ENCODE data around the gene POLDIP2. TPM values are rescaled to one million over a fixed set of nuclear protein-coding genes. Genes with fewer than 3 reads are reported as not detected.
A peak's percentile ranks its signal among the peaks of the same experiment; 100 is the strongest.

POLDIP2 gene
- total RNA-seq, 1 donor from 2014 or later: 70.4 TPM

DNA sequence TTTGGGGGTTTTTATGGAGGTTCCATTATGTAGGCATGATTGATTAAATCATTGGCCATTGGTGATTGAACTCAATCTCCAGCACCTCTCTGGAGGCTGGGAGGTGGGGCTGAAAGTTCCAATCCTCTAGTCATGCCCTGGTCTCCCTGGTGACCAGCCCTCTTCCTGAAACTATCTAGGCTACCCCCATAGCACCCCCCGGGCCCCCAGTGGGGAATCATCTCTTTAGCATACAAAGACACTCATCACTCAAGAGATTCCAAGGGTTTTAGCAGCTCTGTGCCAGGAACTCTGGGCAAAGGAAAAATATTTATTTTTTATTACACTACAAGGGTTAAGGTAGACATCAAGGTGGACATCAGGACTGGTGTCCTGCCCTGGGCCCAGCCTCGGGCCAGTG, 38.1 kb upstream of the POLDIP2 start:
- no peak overlapping the region for H3K27ac Mint-ChIP-seq (ENCODE audit: unreplicated experiment)
- TF ChIP-seq, protein P1, sequence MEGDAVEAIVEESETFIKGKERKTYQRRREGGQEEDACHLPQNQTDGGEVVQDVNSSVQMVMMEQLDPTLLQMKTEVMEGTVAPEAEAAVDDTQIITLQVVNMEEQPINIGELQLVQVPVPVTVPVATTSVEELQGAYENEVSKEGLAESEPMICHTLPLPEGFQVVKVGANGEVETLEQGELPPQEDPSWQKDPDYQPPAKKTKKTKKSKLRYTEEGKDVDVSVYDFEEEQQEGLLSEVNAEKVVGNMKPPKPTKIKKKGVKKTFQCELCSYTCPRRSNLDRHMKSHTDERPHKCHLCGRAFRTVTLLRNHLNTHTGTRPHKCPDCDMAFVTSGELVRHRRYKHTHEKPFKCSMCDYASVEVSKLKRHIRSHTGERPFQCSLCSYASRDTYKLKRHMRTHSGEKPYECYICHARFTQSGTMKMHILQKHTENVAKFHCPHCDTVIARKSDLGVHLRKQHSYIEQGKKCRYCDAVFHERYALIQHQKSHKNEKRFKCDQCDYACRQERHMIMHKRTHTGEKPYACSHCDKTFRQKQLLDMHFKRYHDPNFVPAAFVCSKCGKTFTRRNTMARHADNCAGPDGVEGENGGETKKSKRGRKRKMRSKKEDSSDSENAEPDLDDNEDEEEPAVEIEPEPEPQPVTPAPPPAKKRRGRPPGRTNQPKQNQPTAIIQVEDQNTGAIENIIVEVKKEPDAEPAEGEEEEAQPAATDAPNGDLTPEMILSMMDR (IDR thresholded peaks at IDR 0.05): no peak
- H3K27me3 Mint-ChIP-seq (ENCODE audit: low read depth): no peaks in the 10 kb centered on the region
- peaks cover 15% of the 10 kb centered on the region for H3K36me3 Mint-ChIP-seq (ENCODE audit: low read depth)
- H3K4me3 Mint-ChIP-seq (ENCODE audit: unreplicated experiment): no peak overlapping the region
- H3K4me1 Mint-ChIP-seq (ENCODE audit: low read depth): peaks cover 2% of the 10 kb centered on the region
- DNase-seq (ENCODE audit: low spot score): no peak
- H3K9me3 Mint-ChIP-seq (ENCODE audit: low read depth): no peaks in the 10 kb centered on the region

GRCh38 chr17:28394337-28395116, 37.2 kb upstream of the POLDIP2 start:
- H3K9me3 Mint-ChIP-seq (ENCODE audit: low read depth): no peaks in the 10 kb centered on the region
- peak overlapping the region; percentile 51 for H3K27ac Mint-ChIP-seq (ENCODE audit: unreplicated experiment)
- peaks cover 22% of the 10 kb centered on the region for H3K36me3 Mint-ChIP-seq (ENCODE audit: low read depth)
- H3K4me1 Mint-ChIP-seq (ENCODE audit: low read depth): peaks cover 2% of the 10 kb centered on the region
- DNase-seq (ENCODE audit: low spot score): no peak
- no peak overlapping the region for H3K4me3 Mint-ChIP-seq (ENCODE audit: unreplicated experiment)
- TF ChIP-seq, protein P1 (IDR thresholded peaks at IDR 0.05): no peak
- H3K27me3 Mint-ChIP-seq (ENCODE audit: low read depth): no peaks in the 10 kb centered on the region

- TF ChIP-seq, protein P1 (IDR thresholded peaks at IDR 0.05): no peak
- Mint-ChIP-seq H3K4me3 (ENCODE audit: unreplicated experiment) (no peak overlapping the region), H3K4me1 (ENCODE audit: low read depth) (no peaks in the 10 kb centered on the region), H3K9me3 (ENCODE audit: low read depth) (no peaks in the 10 kb centered on the region), H3K27ac (ENCODE audit: unreplicated experiment) (no peak overlapping the region), H3K27me3 (ENCODE audit: low read depth) (no peaks in the 10 kb centered on the region), H3K36me3 (ENCODE audit: low read depth) (peaks cover 31% of the 10 kb centered on the region)
- DNase-seq (ENCODE audit: low spot score): no peak
Measured at GRCh38 chr17:28392491-28392890, 35.2 kb upstream of the POLDIP2 start.

DNA sequence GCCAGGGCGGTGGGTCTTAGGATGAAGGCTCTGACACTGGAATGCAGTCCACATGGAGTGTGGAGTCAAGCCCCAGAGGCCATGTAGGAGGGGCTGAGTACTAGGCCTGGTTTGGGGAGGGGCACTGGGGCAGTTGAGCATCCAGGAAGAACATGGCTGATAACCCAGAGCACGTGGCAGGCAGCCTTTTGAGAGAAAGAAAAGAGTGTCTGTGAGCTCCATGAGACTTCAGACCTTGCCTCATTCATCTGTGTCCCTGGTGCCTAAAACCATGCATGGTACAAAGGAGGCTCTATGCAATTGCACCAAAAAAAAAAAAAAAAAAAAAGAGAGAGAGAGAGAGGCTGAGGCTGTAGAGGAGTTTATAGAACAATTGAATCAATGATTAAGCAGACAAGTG, 34.1 kb upstream of the POLDIP2 start:
- H3K27ac Mint-ChIP-seq (ENCODE audit: unreplicated experiment): no peak overlapping the region
- no peaks in the 10 kb centered on the region for H3K27me3 Mint-ChIP-seq (ENCODE audit: low read depth)
- H3K4me1 Mint-ChIP-seq (ENCODE audit: low read depth): no peaks in the 10 kb centered on the region
- H3K4me3 Mint-ChIP-seq (ENCODE audit: unreplicated experiment): no peak overlapping the region
- H3K36me3 Mint-ChIP-seq (ENCODE audit: low read depth): peaks cover 32% of the 10 kb centered on the region
- H3K9me3 Mint-ChIP-seq (ENCODE audit: low read depth): no peaks in the 10 kb centered on the region
- TF ChIP-seq, protein P1 (IDR thresholded peaks at IDR 0.05): no peak
- DNase-seq (ENCODE audit: low spot score): no peak

DNA sequence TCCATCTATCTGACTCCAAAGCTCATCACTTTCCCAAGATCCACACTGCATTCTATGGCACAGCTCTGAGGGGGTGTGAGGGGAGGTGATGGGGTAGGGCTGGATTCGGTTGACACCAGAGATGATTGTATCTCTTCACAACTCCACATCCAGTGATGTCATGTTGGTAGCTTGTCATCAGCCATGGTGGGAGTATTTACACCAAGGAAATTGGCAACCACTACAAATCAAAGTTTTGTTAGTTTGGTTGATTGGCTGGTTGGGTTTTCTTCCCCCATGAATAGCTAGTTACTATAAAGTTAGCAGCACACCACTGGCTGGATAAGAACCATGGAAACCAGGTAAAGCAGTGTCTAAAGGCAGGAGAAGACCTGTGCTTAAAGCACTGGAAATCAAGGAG, 33.7 kb upstream of the POLDIP2 start:
- Mint-ChIP-seq H3K27ac (ENCODE audit: unreplicated experiment) (no peak overlapping the region), H3K27me3 (ENCODE audit: low read depth) (no peaks in the 10 kb centered on the region), H3K4me3 (ENCODE audit: unreplicated experiment) (no peak overlapping the region), H3K4me1 (ENCODE audit: low read depth) (no peaks in the 10 kb centered on the region), H3K36me3 (ENCODE audit: low read depth) (peaks cover 32% of the 10 kb centered on the region), H3K9me3 (ENCODE audit: low read depth) (no peaks in the 10 kb centered on the region)
- no peak for DNase-seq (ENCODE audit: low spot score)
- TF ChIP-seq, protein P1 (IDR thresholded peaks at IDR 0.05): no peak
